Measurements from ENCODE around the gene LAMP2.
"Not testable (repeated sequence)": the region's sequence is repeated elsewhere in the genome, so short reads cannot be mapped to it uniquely, and the experiment has no call there.

Gene LAMP2

DNA sequence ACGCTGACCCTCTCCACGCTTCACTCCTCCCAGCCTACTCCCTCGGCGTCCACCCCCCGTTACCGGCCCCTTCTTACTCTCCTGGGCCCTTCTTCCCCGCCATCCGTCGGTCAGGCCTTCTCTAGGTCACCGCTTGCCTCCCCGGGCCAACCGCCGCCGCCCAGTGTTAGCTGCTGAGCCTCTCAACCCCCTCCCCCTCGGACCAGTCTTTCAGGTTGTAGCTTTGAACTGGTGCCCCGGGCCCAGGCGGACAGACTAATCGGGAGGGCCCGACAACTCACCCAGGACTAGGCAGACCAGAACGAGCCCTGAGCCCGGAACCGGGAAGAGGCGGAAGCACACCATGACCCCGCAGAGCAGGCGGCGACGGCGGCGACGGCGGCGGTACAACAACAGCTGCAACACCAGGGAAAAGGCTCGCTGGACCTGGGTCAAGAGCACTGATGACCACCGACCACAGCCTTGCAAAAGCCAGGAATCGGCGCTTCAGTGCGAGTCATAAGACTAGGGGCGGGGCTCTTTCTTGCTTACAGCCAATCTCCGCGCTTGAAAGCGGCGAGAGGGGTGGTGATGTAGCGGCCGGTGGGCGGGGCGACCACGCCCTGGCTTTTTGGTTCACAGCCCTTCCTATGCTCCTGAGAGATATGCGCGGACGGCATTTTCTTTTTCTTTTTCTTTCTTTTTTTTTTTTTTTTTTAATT, at the start of gene LAMP2:
TSS of gene LAMP2 (minus strand) at position 472 of the 701 bp plus-strand sequence. CDS start at position 345, 127 bp downstream.
- FAIRE-seq: no peak

- no peak for FAIRE-seq
Measured at GRCh38 chrX:120517936-120518335, 48.8 kb upstream of the LAMP2 start.

GRCh38 chrX:120514236-120514635, 45.1 kb upstream of the LAMP2 start:
- FAIRE-seq: no peak

GRCh38 chrX:120512627-120513026, 43.5 kb upstream of the LAMP2 start:
- FAIRE-seq: no peak

DNA sequence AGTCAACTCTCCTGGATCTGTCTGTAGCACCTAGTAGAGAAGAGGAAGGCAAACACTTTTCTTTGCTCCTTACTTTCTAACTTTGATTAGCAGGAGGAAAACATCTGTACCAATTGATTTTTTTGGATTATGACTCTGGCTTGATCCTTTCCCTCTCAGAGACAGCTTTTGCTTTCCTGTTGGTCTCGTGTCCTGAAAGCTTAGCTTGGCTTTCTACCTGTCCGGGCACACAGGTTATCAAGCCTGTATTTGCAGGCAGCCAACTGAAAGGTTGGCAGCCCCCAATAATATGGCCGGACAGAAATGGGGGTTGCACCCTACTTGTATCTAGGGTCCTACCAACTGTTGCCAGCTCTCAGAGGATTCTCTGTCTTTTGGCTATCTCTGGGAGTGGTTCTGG, 43.1 kb upstream of the LAMP2 start:
- no peak for FAIRE-seq

DNA sequence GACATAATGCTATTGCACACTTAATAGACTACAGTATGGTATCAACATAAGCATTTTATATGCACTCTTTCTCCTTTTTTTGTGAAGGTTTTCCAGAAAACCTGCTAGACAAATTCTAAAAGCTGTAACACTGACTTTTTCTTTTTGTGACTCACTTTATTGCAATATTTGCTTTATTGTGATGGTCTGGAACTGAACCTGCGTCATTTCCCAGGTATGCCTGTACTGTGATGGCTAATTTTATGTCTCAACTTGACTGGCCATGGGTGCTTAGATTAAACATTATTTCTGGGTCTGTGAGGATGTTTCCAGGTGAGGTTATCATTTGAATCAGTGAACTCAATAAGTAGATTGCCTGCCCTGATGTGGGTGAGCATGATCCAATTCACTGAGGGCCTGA, 35.5 kb upstream of the LAMP2 start:
- FAIRE-seq: no peak

- FAIRE-seq: no peak
Measured at GRCh38 chrX:120499301-120500072, 30.4 kb upstream of the LAMP2 start.

DNA sequence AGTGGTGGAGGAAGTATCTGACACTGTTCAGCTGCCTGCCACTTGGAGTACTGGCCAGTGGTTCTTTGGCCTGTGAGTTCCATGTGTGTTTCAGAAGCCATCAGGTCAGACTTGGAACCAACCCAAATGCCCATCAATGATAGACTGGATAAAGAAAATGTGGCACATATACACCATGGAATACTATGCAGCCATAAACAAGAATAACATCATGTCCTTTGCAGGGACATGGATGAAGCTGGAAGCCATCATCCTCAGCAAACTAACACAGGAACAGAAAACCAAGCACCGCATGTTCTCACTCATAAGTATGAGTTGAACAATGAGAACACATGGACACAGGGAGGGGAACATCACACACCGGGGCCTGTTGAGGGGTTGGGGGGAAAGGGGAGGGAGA, 21.0 kb upstream of the LAMP2 start:
- FAIRE-seq: not testable (repeated sequence)

DNA sequence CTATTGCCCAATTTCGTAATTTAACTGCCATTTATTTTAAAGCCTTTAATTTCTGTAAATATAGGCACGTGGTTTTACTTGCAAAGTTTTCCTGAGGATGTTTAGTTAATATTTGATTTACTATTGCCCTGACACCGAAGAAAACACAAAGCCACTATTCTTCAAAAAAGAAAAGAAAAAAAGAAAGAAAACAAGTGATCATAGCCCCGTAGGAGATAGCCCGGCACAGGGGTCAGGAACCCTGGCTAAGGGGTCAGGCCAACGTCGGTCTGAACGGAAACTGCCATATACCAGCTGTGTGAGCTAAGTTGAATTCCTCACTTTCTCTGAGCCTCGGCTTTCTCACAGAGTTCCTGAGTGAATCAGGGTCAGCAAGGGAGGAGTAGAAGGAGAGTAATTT, 17.7 kb upstream of the LAMP2 start:
- FAIRE-seq: no peak

GRCh38 chrX:120485638-120486520, 16.8 kb upstream of the LAMP2 start:
- FAIRE-seq: peak; percentile 38

GRCh38 chrX:120485315-120485637, 16.2 kb upstream of the LAMP2 start:
- no peak for FAIRE-seq

DNA sequence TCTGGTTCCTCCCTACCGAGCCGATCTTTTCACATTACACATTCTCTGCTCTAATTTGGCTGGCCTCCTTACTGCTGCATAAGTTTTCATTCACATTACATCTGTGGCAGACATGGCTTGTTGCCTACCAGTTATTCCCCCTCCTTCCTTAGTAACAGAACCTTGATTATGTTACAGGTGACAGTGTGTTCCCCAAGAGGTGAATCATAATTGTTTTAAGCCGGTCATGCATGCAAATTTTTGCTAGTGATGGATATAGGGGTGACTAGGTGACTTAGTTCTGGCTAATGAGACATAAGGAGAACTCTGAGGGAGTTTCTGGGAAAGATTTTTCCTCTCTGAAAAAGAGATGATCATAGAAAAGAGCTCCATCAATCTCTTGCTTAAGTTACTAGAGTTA, 8.4 kb upstream of the LAMP2 start:
- FAIRE-seq: no peak

DNA sequence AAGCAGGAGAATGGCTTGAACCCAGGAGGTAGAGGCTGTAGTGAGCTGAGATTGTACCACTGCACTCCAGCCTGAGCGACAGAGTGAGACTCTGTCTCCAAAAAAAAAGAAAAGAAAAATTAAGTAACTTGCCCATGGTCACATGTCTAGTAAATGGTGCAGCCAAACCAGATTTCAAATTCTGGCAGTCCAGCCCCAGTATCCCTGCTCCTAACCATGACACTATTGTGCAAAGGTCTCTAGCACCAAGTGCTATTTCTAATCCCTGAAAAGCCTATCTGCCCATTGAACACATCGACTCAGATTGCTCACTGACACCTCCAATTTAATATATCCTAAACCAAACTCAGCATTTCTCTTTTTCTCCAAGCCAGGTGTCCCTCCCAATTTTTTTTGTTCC, 7.6 kb upstream of the LAMP2 start:
- FAIRE-seq: no peak

GRCh38 chrX:120475447-120475846, 6.4 kb upstream of the LAMP2 start:
- peak; percentile 81 for FAIRE-seq

GRCh38 chrX:120474085-120474484, 5.0 kb upstream of the LAMP2 start:
- FAIRE-seq: no peak

DNA sequence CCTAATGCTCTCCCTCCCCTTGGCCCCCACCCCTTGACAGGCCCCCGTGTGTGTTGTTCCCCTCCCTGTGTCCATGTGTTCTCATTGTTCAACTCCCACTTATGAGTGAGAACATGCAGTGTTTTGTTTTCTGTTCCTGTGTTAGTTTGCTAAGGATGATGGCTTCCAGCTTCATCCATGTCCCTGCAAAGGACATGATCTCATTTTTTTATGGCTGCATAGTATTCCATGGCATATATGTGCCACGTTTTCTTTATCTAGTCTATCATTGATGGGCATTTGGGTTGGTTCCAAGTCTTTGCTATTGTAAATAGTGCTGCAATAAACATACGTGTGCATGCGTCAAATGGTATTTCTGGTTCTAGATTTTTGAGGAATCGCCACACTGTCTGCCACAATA, 561 bp upstream of the LAMP2 start:
- not testable (repeated sequence) for FAIRE-seq

DNA sequence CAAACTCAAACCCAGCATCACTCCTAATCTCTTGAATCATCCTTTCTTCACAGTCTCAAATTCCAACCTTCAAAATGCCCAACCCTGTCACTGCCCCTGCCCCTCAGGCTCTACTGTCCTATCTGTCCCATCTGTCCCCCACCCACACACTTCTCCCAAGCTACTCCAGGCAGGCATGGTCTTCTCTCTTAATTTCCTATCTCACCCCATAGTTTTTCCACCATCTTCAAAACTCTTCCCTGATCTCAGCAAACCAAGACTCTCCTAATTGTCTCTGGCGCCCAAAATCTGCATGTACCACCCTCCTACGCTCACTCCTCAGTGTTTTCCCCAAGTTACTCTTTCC, 644 bp downstream of the LAMP2 start:
- FAIRE-seq: no peak

DNA sequence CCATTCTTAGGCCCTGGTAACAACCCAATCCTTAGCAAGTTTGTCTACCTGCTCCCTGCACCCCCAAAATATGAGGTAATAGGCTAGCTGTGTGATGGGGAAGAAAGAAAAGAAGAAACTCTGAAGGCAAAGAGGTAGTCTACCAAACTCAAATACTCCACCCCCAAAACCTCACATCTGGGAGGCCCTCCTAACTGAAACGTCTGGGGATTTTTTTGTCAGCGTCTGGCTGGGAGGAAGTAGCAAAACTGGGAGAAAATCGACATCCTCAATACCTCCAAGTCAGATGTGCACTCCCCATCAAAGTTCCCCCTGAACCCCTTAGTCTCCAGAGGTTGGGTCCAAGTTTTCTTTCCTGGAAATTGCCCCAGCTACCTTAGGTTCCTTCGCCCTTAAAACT, 1.0 kb downstream of the LAMP2 start:
- no peak for FAIRE-seq

DNA sequence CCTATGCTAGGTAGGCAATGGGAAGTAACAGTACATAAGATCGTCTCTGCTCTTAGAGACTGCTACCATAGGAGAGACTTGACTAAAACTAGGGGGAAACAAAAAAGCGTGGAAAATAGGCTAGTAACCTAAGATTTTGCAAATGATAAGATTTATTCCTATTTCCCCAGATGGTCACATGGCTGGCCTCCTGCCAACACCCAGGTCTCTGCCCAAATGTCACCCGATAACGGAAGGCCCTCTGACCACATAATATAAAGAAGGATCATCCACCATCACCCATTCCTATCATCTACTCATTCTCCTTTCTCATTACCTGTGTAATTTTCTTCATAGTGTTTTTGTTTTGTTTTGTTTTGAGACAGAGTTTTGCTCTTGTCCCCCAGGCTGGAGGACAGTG, 4.7 kb downstream of the LAMP2 start:
- no peak for FAIRE-seq

GRCh38 chrX:120463241-120463640, 5.9 kb downstream of the LAMP2 start:
- FAIRE-seq: no peak

DNA sequence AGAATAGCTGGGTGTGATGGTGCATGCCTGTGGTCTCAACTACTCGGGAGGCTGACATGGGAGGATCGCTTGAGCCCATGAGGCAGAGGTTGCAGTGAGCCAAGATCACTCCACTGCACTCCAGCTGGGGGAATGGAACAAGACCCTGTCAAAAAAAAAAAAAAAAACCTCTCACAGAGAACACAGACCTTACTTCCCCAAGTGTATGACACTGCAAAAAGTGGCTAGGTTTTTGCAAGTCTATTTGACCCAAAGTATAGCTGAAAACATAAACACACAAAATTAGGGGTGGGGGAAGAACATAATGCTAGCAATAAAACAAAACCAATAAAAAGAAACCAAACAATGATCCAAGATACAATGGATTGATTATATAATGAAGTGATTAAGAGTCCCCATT, 6.7 kb downstream of the LAMP2 start:
- no peak for FAIRE-seq

DNA sequence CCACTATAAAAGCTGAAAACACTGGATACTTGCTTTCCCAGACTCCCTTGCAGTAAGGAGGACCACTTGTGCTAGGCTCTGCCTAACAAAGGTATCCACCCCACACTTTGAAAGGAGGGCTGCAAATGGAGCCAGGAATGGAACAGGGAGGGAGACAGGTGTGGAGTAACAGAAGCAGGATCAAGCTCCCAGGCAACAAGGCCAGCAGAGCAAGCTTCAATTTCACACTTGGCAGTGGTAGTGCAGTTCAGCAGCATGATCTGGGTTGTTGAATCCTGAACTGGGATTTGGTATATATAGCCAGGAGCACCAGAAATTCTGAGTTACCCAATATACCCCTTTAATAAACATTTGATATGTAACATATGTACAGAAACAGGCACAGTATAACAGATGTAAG, 9.8 kb downstream of the LAMP2 start:
- no peak for FAIRE-seq

DNA sequence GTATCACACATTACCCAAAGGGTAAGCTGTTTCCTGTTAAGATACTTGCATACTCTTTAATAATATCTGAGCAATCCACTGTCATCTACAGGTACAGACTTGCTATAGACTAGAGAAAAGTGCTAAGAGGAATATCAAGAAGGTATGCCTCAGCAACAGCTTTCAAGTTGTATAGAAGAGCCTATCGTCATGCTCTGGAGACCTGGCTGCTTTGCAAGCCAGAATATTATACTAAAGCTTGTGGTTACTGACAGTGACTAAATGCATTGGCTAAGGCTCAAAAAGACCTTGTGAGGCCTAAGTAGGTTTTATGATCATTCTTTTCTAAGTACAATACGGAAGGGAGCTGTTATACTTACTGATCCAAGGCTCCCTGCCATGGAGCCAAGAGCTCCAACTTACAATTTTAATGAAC, 11.3 kb downstream of the LAMP2 start:
- no peak for FAIRE-seq

DNA sequence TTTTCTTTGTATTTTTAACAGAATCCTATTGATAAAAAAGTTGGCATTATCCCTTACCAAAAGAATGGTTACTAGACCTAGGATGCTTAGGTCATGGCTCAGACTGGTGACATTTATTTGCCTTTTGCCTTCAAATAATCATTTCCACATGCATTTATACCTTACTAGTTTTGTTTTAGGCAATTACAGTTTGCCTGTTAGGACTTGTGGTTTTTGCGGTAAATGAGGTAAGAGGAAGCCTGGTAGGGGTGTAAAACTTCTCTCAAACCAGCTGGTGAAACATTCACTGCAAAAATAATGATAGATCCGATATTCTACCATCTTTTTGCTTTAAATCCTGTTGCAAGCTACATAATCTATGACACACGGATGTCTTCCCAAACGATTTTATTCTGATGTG, 12.1 kb downstream of the LAMP2 start:
- no peak for FAIRE-seq

Data from colon (tissue), 2 donors.